HEK293 (cell line): ENCODE data around the gene NANOG.
A peak's percentile ranks its signal among the peaks of the same experiment; 100 is the strongest.
"Not testable (repeated sequence)": the region's sequence is repeated elsewhere in the genome, so short reads cannot be mapped to it uniquely, and the experiment has no call there.

ENCODE experiments used
- CTCF ChIA-PET: fragments of 350-600 bp; formaldehyde crosslinking; extraction: SDS; loops from one replicate; lab custom pipeline; 2021; ENCODE audit warnings: antibody characterized with exemption; lab: Yijun Ruan, JAX
- POLR2A ChIA-PET: fragments of 300-600 bp; formaldehyde crosslinking; extraction: SDS; loops from one replicate; lab custom pipeline; 2020; ENCODE audit warnings: antibody characterized with exemption, inconsistent platforms; lab: Yijun Ruan, JAX
- H3K27ac ChIP-seq: fragments of 200-500 bp; sonication (Bioruptor generic); 2 replicates; pipeline ENCODE4 v1.5.1; 2014; ENCODE audit warnings: low read depth, low read length, control low read depth, inconsistent platforms; ENCODE audit errors: extremely low read depth
- H3K36me3 ChIP-seq, 2 experiments: fragments of 200-500 bp in 1 of 2; sonication (Bioruptor generic) in 1 of 2; 1 replicate in 1 of 2; 2 replicates in 1 of 2; pipeline ENCODE4 v1.5.1; 2014 to 2017; ENCODE audit warnings: inconsistent platforms in 2 of 2, low read length in 2 of 2; ENCODE audit not compliant: control insufficient read depth in 2 of 2, insufficient read depth in 1 of 2
- H3K4me1 ChIP-seq: fragments of 200-500 bp; sonication (Bioruptor generic); 2 replicates; pipeline ENCODE4 v1.5.1; 2014; ENCODE audit warnings: mild to moderate bottlenecking, low read length, inconsistent platforms; ENCODE audit not compliant: control insufficient read depth, insufficient read depth
- H3K4me3 ChIP-seq: 2 replicates; pipeline ENCODE4 v1.5.1; 2011; ENCODE audit warnings: low read depth, mild to moderate bottlenecking, control low read depth, low read length, moderate library complexity
- H3K9me3 ChIP-seq: fragments of 200-500 bp; sonication (Bioruptor generic); 2 replicates; pipeline ENCODE4 v1.5.1; 2014; ENCODE audit warnings: low read depth, low read length, inconsistent platforms; ENCODE audit not compliant: control insufficient read depth, insufficient read depth
- FEZF1 ChIP-seq: fragments of 450-650 bp; formaldehyde crosslinking; IDR thresholded peaks from 2 replicates; pipeline ENCODE4 v1.5.1; 2016; ENCODE audit warnings: missing biosample characterization, missing genetic modification characterization
- GFI1B ChIP-seq: fragments of 450-650 bp; formaldehyde crosslinking; IDR thresholded peaks from 2 replicates; pipeline ENCODE4 v1.5.1; 2016; ENCODE audit warnings: missing biosample characterization, missing genetic modification characterization
- GLI2 ChIP-seq: fragments of 450-650 bp; formaldehyde crosslinking; IDR thresholded peaks from 2 replicates; pipeline ENCODE4; 2017; ENCODE audit warnings: missing biosample characterization, missing genetic modification characterization, low read depth, borderline replicate concordance
- SCRT2 ChIP-seq: fragments of 450-650 bp; formaldehyde crosslinking; IDR thresholded peaks from 2 replicates; pipeline ENCODE4 v1.5.1; 2016; ENCODE audit warnings: missing biosample characterization, missing genetic modification characterization
- YY2 ChIP-seq: fragments of 450-650 bp; formaldehyde crosslinking; IDR thresholded peaks from 2 replicates; pipeline ENCODE4 v1.5.1; 2016; ENCODE audit warnings: missing biosample characterization, missing genetic modification characterization
- ZFHX2 ChIP-seq: fragments of 450-650 bp; formaldehyde crosslinking; conservative IDR thresholded peaks from 2 replicates; pipeline ENCODE4 v1.5.1; 2016; ENCODE audit warnings: missing biosample characterization, missing genetic modification characterization
- ZNF133 ChIP-seq: fragments of 450-650 bp; formaldehyde crosslinking; IDR thresholded peaks from 2 replicates; pipeline ENCODE4 v1.5.1; 2016; ENCODE audit warnings: missing biosample characterization, missing genetic modification characterization
- ZNF223 ChIP-seq: fragments of 450-650 bp; formaldehyde crosslinking; IDR thresholded peaks from 2 replicates; pipeline ENCODE4 v1.5.1; 2016; ENCODE audit warnings: missing biosample characterization, missing genetic modification characterization
- ZNF302 ChIP-seq: fragments of 450-650 bp; formaldehyde crosslinking; IDR thresholded peaks from 2 replicates; pipeline ENCODE4 v1.5.1; 2016; ENCODE audit warnings: missing biosample characterization, missing genetic modification characterization, low read depth
- ZNF433 ChIP-seq: fragments of 450-650 bp; formaldehyde crosslinking; IDR thresholded peaks from 2 replicates; pipeline ENCODE4 v1.5.1; 2016; ENCODE audit warnings: missing biosample characterization, missing genetic modification characterization, low read depth
- ZNF658 ChIP-seq: fragments of 450-650 bp; formaldehyde crosslinking; IDR thresholded peaks from 2 replicates; pipeline ENCODE4; 2016; ENCODE audit warnings: missing biosample characterization, missing genetic modification characterization
- ZNF830 ChIP-seq: fragments of 450-650 bp; IDR thresholded peaks from 2 replicates; pipeline ENCODE4 v1.5.0; 2018; ENCODE audit warnings: missing biosample characterization, missing genetic modification characterization, low read depth, mild to moderate bottlenecking, moderate library complexity
- TF ChIP-seq, protein P1 (sequence below): fragments of 450-650 bp; formaldehyde crosslinking; IDR thresholded peaks from 2 replicates; pipeline ENCODE4 v1.5.1; 2016; ENCODE audit warnings: missing biosample characterization, missing genetic modification characterization
- TF ChIP-seq, protein P2 (sequence below): fragments of 450-650 bp; formaldehyde crosslinking; IDR thresholded peaks from 2 replicates; pipeline ENCODE4 v1.5.1; 2016; ENCODE audit warnings: missing biosample characterization, missing genetic modification characterization
- TF ChIP-seq, protein P3 (sequence below): fragments of 450-650 bp; formaldehyde crosslinking; IDR thresholded peaks from 2 replicates; pipeline ENCODE4 v1.5.1; 2016; ENCODE audit warnings: missing biosample characterization, missing genetic modification characterization, borderline replicate concordance

The NANOG gene

DNA sequence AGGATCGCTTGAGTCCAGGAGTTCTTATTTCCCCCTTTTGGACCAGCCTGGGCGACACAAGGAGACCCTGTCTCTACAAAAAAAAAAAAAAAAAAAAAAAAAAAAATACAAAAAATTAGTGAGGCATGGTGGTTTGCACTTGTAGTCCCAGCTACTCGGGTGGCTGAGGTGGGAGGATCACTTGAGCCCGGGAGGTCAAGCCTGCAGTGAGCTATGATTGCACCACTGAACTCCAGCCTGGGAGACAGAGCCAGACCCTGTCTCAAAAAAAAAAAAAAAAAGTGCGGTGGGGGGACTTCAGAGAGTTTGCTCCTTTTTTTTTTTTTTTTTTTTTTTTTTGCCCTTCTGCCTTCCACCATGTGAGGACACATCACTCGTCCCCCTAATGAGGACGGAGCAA is 50.6 kb downstream of the NANOG start:
- H3K9me3 ChIP-seq, CTCF ChIA-PET, H3K4me1 ChIP-seq, H3K4me3 ChIP-seq, POLR2A ChIA-PET, H3K36me3 ChIP-seq, H3K27ac ChIP-seq: not testable (repeated sequence)
- TF ChIP-seq, protein P1, sequence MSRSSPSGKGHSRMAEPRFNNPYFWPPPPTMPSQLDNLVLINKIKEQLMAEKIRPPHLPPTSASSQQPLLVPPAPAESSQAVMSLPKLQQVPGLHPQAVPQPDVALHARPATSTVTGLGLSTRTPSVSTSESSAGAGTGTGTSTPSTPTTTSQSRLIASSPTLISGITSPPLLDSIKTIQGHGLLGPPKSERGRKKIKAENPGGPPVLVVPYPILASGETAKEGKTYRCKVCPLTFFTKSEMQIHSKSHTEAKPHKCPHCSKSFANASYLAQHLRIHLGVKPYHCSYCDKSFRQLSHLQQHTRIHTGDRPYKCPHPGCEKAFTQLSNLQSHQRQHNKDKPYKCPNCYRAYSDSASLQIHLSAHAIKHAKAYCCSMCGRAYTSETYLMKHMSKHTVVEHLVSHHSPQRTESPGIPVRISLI (tag by site-specific recombination) = 0 out of 2 replicates have a peak, but pooled peaks have one; percentile 36

DNA sequence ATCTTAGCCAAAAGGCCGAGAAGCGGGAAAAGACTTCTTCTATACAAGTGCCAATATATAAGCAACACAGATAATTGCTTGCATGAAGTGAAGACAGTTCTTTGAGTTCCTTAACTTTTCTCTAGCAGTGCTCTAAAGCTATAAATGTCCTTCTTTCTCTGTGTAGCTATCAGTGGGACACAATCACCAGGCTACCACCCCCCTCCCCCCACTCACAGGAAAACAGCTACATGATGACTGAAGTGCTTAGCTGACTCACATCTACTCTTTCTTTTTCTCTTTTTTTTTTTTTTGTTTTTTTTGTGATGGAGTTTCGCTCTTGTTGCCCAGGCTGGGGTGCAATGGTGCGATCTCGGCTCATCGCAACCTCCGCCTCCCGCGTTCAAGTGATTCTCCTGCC is 53.2 kb downstream of the NANOG start:
- H3K9me3 ChIP-seq, H3K4me3 ChIP-seq, H3K36me3 ChIP-seq, CTCF ChIA-PET, POLR2A ChIA-PET, H3K4me1 ChIP-seq, H3K27ac ChIP-seq: not testable (repeated sequence)

DNA sequence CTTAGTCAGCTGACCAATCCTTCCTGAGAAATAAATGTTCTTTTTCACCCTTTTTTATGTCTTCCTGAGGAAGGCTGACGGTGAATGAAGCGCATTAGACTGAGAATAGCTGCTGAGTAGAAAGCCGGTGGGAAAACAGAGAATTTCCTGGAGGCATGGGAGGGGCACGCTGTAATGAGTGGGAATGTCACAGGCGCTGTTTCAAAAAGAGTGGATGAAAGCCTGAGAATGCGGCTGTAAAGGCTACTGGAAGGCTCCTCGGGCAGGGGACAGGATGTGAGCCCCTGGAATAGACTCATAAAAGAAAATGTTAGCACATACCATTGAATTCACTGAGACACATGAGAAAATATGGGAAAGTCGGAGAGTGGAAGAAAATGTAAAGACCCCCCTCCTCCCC is 53.9 kb downstream of the NANOG start:
- H3K36me3 ChIP-seq, POLR2A ChIA-PET, H3K9me3 ChIP-seq, H3K4me1 ChIP-seq, H3K27ac ChIP-seq, CTCF ChIA-PET, H3K4me3 ChIP-seq: not testable (repeated sequence)

DNA sequence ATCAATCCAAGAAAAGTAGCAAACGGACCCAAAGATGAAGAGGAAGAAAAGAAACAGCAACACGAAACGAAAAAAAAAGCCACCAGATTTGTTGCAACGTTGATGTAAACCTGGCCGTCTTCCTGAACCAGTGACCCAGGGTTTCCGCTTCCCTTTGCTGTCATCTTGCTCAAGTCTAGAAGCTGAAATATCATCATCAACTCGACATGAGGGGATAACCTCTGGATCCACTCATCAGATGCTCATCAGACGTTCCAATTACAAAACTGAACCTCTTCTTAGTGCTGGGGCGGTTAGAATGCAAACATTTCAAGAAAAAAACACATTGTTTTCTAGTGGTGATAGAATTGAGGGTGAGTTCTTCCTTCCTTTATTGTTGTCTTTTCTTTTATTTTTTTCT is 54.4 kb downstream of the NANOG start:
- H3K4me1 ChIP-seq, POLR2A ChIA-PET: not testable (repeated sequence)

DNA sequence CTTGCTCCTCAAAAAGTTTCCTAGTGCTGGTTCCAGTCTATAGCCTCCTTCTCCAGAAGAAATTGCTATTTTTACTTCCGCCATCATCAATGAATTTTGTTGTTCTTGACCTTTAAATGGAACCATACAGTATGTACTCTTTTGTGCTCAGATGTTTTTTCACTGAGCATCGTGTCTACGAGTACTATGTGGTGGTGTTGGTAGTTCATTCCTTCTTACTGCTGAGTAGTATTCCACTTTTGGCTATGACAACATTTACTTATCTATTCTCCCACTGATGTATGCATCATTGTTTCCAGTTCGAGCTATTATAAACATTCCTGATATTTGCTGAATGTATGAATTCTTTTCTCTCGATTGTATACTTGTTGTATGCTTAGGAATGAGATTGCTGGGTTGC is 54.9 kb downstream of the NANOG start:
- H3K4me1 ChIP-seq = no peaks in the 10 kb centered on the region
- H3K9me3 ChIP-seq = no peaks in the 10 kb centered on the region
- POLR2A ChIA-PET = no interaction called here
- H3K27ac ChIP-seq = no peak overlapping the region
- TF ChIP-seq GLI2 (tag by site-specific recombination) = no peak
- TF ChIP-seq ZNF302 (tag by site-specific recombination) = no peak
- no peak for TF ChIP-seq ZNF658
- TF ChIP-seq ZNF223 (tag by site-specific recombination) = no peak
- no peak for TF ChIP-seq FEZF1 (tag by site-specific recombination)
- TF ChIP-seq ZNF133 (tag by site-specific recombination) = no peak
- TF ChIP-seq ZFHX2 = no peak
- TF ChIP-seq, protein P2, sequence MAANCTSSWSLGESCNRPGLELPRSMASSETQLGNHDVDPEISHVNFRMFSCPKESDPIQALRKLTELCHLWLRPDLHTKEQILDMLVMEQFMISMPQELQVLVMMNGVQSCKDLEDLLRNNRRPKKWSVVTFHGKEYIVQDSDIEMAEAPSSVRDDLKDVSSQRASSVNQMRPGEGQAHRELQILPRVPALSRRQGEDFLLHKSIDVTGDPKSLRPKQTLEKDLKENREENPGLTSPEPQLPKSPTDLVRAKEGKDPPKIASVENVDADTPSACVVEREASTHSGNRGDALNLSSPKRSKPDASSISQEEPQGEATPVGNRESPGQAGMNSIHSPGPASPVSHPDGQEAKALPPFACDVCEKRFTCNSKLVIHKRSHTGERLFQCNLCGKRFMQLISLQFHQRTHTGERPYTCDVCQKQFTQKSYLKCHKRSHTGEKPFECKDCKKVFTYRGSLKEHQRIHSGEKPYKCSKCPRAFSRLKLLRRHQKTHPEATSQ = no peak
- no peak for TF ChIP-seq GFI1B (tag by site-specific recombination)
- no peak for TF ChIP-seq ZNF433
- TF ChIP-seq ZNF830 (tag by site-specific recombination) = no peak
- no peak for TF ChIP-seq SCRT2 (tag by site-specific recombination)
- TF ChIP-seq, protein P3, sequence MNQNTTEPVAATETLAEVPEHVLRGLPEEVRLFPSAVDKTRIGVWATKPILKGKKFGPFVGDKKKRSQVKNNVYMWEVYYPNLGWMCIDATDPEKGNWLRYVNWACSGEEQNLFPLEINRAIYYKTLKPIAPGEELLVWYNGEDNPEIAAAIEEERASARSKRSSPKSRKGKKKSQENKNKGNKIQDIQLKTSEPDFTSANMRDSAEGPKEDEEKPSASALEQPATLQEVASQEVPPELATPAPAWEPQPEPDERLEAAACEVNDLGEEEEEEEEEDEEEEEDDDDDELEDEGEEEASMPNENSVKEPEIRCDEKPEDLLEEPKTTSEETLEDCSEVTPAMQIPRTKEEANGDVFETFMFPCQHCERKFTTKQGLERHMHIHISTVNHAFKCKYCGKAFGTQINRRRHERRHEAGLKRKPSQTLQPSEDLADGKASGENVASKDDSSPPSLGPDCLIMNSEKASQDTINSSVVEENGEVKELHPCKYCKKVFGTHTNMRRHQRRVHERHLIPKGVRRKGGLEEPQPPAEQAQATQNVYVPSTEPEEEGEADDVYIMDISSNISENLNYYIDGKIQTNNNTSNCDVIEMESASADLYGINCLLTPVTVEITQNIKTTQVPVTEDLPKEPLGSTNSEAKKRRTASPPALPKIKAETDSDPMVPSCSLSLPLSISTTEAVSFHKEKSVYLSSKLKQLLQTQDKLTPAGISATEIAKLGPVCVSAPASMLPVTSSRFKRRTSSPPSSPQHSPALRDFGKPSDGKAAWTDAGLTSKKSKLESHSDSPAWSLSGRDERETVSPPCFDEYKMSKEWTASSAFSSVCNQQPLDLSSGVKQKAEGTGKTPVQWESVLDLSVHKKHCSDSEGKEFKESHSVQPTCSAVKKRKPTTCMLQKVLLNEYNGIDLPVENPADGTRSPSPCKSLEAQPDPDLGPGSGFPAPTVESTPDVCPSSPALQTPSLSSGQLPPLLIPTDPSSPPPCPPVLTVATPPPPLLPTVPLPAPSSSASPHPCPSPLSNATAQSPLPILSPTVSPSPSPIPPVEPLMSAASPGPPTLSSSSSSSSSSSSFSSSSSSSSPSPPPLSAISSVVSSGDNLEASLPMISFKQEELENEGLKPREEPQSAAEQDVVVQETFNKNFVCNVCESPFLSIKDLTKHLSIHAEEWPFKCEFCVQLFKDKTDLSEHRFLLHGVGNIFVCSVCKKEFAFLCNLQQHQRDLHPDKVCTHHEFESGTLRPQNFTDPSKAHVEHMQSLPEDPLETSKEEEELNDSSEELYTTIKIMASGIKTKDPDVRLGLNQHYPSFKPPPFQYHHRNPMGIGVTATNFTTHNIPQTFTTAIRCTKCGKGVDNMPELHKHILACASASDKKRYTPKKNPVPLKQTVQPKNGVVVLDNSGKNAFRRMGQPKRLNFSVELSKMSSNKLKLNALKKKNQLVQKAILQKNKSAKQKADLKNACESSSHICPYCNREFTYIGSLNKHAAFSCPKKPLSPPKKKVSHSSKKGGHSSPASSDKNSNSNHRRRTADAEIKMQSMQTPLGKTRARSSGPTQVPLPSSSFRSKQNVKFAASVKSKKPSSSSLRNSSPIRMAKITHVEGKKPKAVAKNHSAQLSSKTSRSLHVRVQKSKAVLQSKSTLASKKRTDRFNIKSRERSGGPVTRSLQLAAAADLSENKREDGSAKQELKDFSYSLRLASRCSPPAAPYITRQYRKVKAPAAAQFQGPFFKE (tag by site-specific recombination) = no peak
- TF ChIP-seq YY2 = no peak
- no peak overlapping the region for H3K4me3 ChIP-seq
- no peaks in the 10 kb centered on the region for H3K36me3 ChIP-seq
- CTCF ChIA-PET = interaction anchor here (0.6 kb wide), 1 partner anchor 100 kb away, joined by 3 read pairs; no protein-coding TSS in a partner anchor

More for the DNA sequence above, 54.4 kb downstream of the NANOG start:
- H3K4me3 ChIP-seq, H3K9me3 ChIP-seq, H3K36me3 ChIP-seq, H3K27ac ChIP-seq, CTCF ChIA-PET: not testable (repeated sequence)
